ENCODE data around the gene HAUS7.

- TF ChIP-seq, protein P1, sequence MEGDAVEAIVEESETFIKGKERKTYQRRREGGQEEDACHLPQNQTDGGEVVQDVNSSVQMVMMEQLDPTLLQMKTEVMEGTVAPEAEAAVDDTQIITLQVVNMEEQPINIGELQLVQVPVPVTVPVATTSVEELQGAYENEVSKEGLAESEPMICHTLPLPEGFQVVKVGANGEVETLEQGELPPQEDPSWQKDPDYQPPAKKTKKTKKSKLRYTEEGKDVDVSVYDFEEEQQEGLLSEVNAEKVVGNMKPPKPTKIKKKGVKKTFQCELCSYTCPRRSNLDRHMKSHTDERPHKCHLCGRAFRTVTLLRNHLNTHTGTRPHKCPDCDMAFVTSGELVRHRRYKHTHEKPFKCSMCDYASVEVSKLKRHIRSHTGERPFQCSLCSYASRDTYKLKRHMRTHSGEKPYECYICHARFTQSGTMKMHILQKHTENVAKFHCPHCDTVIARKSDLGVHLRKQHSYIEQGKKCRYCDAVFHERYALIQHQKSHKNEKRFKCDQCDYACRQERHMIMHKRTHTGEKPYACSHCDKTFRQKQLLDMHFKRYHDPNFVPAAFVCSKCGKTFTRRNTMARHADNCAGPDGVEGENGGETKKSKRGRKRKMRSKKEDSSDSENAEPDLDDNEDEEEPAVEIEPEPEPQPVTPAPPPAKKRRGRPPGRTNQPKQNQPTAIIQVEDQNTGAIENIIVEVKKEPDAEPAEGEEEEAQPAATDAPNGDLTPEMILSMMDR (IDR thresholded peaks at IDR 0.05) = no peak
- TF ChIP-seq POLR2A (IDR thresholded peaks at IDR 0.05) = no peak
- TF ChIP-seq EP300 (IDR thresholded peaks at IDR 0.05) = no peak
- no peak for TF ChIP-seq POLR2AphosphoS5 (IDR thresholded peaks at IDR 0.05)
Measured at GRCh38 chrX:153502131-153502530, 31.8 kb upstream of the HAUS7 start.
